Measurements from ENCODE around the gene INPPL1. TPM values are rescaled to one million over a fixed set of nuclear protein-coding genes. Genes with fewer than 3 reads are reported as not detected.

INPPL1 gene
- total and polyA plus RNA-seq, 2 donors (not counting 1 experiment from before 2014, with no cell fraction given): 205 to 208 TPM

DNA sequence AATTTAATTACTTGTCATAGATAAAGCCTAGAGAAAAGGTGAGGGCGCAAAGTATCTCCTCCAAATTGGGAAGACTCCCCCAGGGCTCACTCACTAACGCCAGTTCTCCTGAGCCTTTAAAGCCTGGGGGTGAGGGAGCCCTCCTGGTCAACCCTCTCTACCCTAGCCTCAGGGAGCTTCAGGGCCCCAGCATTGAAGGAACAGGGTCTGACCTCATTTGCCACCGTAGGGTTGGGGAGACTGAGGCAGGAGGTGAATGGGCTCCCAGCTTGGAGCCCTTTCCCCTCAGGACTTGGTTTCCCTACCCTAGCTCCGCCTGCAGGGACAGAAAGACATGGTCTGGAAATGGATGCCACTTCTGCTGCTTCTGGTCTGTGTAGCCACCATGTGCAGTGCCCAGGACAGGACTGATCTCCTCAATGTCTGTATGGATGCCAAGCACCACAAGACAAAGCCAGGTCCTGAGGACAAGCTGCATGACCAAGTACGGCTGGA is 6.3 kb upstream of the INPPL1 start:
- TF ChIP-seq CTCF (IDR thresholded peaks at IDR 0.05): no peak
- no peak for TF ChIP-seq EZH2 (IDR thresholded peaks at IDR 0.05; ENCODE audit: borderline replicate concordance, insufficient read depth, low read depth, low read length, poor library complexity, severe bottlenecking)
- Histone ChIP-seq H3K4me3 (ENCODE audit: control extremely low read depth in 1 of 5, extremely low read depth in 1 of 5, insufficient read depth in 1 of 5, low read depth in 2 of 5, low read length in 4 of 5) (no peak overlapping the region), H3K27ac (ENCODE audit: low read length in 2 of 2) (no peak overlapping the region), H2AFZ (ENCODE audit: insufficient read depth, low read depth, low read length, poor library complexity, severe bottlenecking) (no peak overlapping the region), H3K4me2 (replicated peaks; ENCODE audit: low read depth, low read length, poor library complexity, severe bottlenecking) (peak overlapping the region; percentile 12), H3K36me3 (replicated peaks in 1 of 2; ENCODE audit: control extremely low read depth in 1 of 2, control insufficient read depth in 1 of 2, extremely low read depth in 1 of 2, insufficient read depth in 2 of 2, low read length in 1 of 2) (no peaks in the 10 kb centered on the region), H3K4me1 (ENCODE audit: control insufficient read depth in 2 of 2, insufficient read depth in 2 of 2, low read length in 2 of 2) (peaks cover 33 to 49% of the 10 kb centered on the region in 2 donors), H3K9ac (ENCODE audit: low read length) (no peak overlapping the region), H3K27me3 (replicated peaks in 1 of 4; ENCODE audit: control extremely low read depth in 1 of 4, control insufficient read depth in 3 of 4, insufficient read depth in 4 of 4, low read length in 3 of 4) (peaks cover 0 to 3% (median 0%) of the 10 kb centered on the region in 4 experiments), H3K9me3 (ENCODE audit: control extremely low read depth in 1 of 3, control insufficient read depth in 2 of 3, insufficient read depth in 1 of 3, low read length in 2 of 3) (no peaks in the 10 kb centered on the region), H3K79me2 (ENCODE audit: control insufficient read depth, insufficient read depth, low read length) (peaks cover 7% of the 10 kb centered on the region), H4K20me1 (ENCODE audit: control insufficient read depth, insufficient read depth, low read length, poor library complexity, severe bottlenecking) (no peaks in the 10 kb centered on the region)
- Mint-ChIP-seq H3K27me3 (peaks cover 4% of the 10 kb centered on the region), H3K9me3 (ENCODE audit: insufficient read depth) (no peaks in the 10 kb centered on the region), H3K27ac (peak overlapping the region; percentile 72), H3K4me3 (no peak overlapping the region), H3K4me1 (peaks cover 48% of the 10 kb centered on the region)
- intact Hi-C loops (cut with micrococcal nuclease): no loop called here
- ATAC-seq (ENCODE audit: low read depth) (no peak), DNase-seq (no peak)
- POLR2A ChIA-PET: no interaction called here
- 100% methylated on average over 4 of the region's 5 CpGs for WGBS (ENCODE audit: insufficient coverage)
- CTCF ChIA-PET: no interaction called here

DNA sequence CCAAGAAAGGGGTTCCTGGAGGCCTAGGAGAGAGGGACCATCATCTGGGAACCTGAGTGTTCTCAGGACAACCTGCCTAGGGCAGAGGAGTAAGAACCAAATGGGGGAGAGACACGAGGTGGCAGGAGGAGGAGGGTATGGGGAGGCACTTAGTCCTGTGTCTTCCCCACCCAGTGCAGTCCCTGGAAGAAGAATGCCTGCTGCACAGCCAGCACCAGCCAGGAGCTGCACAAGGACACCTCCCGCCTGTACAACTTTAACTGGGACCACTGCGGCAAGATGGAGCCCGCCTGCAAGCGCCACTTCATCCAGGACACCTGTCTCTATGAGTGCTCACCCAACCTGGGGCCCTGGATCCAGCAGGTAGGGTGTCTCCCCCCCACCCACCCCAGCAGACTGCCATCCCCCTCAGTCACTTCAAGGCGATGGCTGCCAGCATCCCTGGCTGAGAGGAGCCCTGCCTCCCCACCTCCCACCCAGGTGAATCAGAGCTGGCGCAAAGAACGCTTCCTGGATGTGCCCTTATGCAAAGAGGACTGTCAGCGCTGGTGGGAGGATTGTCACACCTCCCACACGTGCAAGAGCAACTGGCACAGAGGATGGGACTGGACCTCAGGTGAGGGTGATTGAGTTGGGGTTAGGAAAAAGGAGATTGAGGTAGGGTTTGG is 3.7 kb upstream of the INPPL1 start:
- Histone ChIP-seq H2AFZ (ENCODE audit: insufficient read depth, low read depth, low read length, poor library complexity, severe bottlenecking) (peak overlapping the region; percentile 84), H3K79me2 (ENCODE audit: control insufficient read depth, insufficient read depth, low read length) (peaks cover 13% of the 10 kb centered on the region), H3K27me3 (replicated peaks in 1 of 4; ENCODE audit: control extremely low read depth in 1 of 4, control insufficient read depth in 3 of 4, insufficient read depth in 4 of 4, low read length in 3 of 4) (peaks cover 0 to 3% (median 0%) of the 10 kb centered on the region in 4 experiments), H3K4me1 (ENCODE audit: control insufficient read depth in 2 of 2, insufficient read depth in 2 of 2, low read length in 2 of 2) (peaks cover 39 to 57% of the 10 kb centered on the region in 2 donors), H4K20me1 (ENCODE audit: control insufficient read depth, insufficient read depth, low read length, poor library complexity, severe bottlenecking) (no peaks in the 10 kb centered on the region), H3K9me3 (ENCODE audit: control extremely low read depth in 1 of 3, control insufficient read depth in 2 of 3, insufficient read depth in 1 of 3, low read length in 2 of 3) (no peaks in the 10 kb centered on the region), H3K4me3 (ENCODE audit: control extremely low read depth in 1 of 5, extremely low read depth in 1 of 5, insufficient read depth in 1 of 5, low read depth in 2 of 5, low read length in 4 of 5) (peak overlapping the region in 4 of 5 experiments; percentile 13 to 80 (median 30)), H3K36me3 (replicated peaks in 1 of 2; ENCODE audit: control extremely low read depth in 1 of 2, control insufficient read depth in 1 of 2, extremely low read depth in 1 of 2, insufficient read depth in 2 of 2, low read length in 1 of 2) (no peaks in the 10 kb centered on the region), H3K27ac (ENCODE audit: low read length in 2 of 2) (no peak overlapping the region), H3K9ac (ENCODE audit: low read length) (peak overlapping the region; percentile 43), H3K4me2 (replicated peaks; ENCODE audit: low read depth, low read length, poor library complexity, severe bottlenecking) (peak overlapping the region; percentile 99)
- intact Hi-C loops (cut with micrococcal nuclease): loop anchor here (5.0 to 10.0 kb wide), 6 partner anchors 191 to 1761 kb away; partner anchors contain the start of genes ARAP1, ATG16L2, CLPB and FAM168A
- H3K27ac Mint-ChIP-seq: peak overlapping the region; percentile 96
- no peaks in the 10 kb centered on the region for H3K9me3 Mint-ChIP-seq (ENCODE audit: insufficient read depth)
- ATAC-seq (ENCODE audit: low read depth) (no peak), DNase-seq (no peak)
- no peak for TF ChIP-seq CTCF (IDR thresholded peaks at IDR 0.05)
- TF ChIP-seq EZH2 (IDR thresholded peaks at IDR 0.05; ENCODE audit: borderline replicate concordance, insufficient read depth, low read depth, low read length, poor library complexity, severe bottlenecking): no peak
- H3K4me1 Mint-ChIP-seq: peaks cover 56% of the 10 kb centered on the region
- H3K27me3 Mint-ChIP-seq: peaks cover 4% of the 10 kb centered on the region
- peak overlapping the region; percentile 93 for H3K4me3 Mint-ChIP-seq
- CTCF ChIA-PET: interaction anchor here (1.0 to 1.2 kb wide), 2 partner anchors 16 to 17 kb away, joined by 4 to 5 read pairs; no protein-coding TSS in a partner anchor
- WGBS (ENCODE audit: insufficient coverage): 84% methylated on average over 7 of the region's 10 CpGs
- POLR2A ChIA-PET: no interaction called here
